Kidney capillary endothelial cell (primary cell): ENCODE data around the gene LDLRAD3.
A peak's percentile ranks its signal among the peaks of the same experiment; 100 is the strongest.
"Not testable (repeated sequence)": the region's sequence is repeated elsewhere in the genome, so short reads cannot be mapped to it uniquely, and the experiment has no call there.

Experiments
- DNase-seq: peaks from one replicate; pipeline ENCODE4 v3.0.0-alpha.2; 2018; ENCODE audit warnings: low spot score

LDLRAD3 gene

GRCh38 chr11:35995681-35996271 lies 51.9 kb downstream of the LDLRAD3 start:
- no peak for DNase-seq

- no peak for DNase-seq
Measured at GRCh38 chr11:35997902-35998520, 54.1 kb downstream of the LDLRAD3 start.

- no peak for DNase-seq
Measured at GRCh38 chr11:35998634-35999033, 54.8 kb downstream of the LDLRAD3 start.

GRCh38 chr11:36000616-36001190 lies 56.8 kb downstream of the LDLRAD3 start:
- DNase-seq, result no peak

GRCh38 chr11:36002196-36002595 lies 58.3 kb downstream of the LDLRAD3 start:
- DNase-seq, result peak; percentile 79

GRCh38 chr11:36002796-36003195 lies 58.9 kb downstream of the LDLRAD3 start:
- no peak for DNase-seq

- DNase-seq, result peak; percentile 3
Measured at GRCh38 chr11:36006556-36006955, 62.7 kb downstream of the LDLRAD3 start.

GRCh38 chr11:36007127-36007655 lies 63.3 kb downstream of the LDLRAD3 start:
- no peak for DNase-seq

GRCh38 chr11:36008584-36008983 lies 64.7 kb downstream of the LDLRAD3 start:
- peak; percentile 44 for DNase-seq

- peak; percentile 84 for DNase-seq
Measured at GRCh38 chr11:36009473-36009872, 65.6 kb downstream of the LDLRAD3 start.

GRCh38 chr11:36010010-36010740 lies 66.3 kb downstream of the LDLRAD3 start:
- DNase-seq, result no peak

- no peak for DNase-seq
Measured at GRCh38 chr11:36011574-36011973, 67.7 kb downstream of the LDLRAD3 start.

GRCh38 chr11:36012455-36012854 lies 68.6 kb downstream of the LDLRAD3 start:
- DNase-seq, result peak; percentile 42

GRCh38 chr11:36012979-36013378 lies 69.1 kb downstream of the LDLRAD3 start:
- DNase-seq, result no peak

- not testable (repeated sequence) for DNase-seq
Measured at GRCh38 chr11:36013446-36013845, 69.6 kb downstream of the LDLRAD3 start.

GRCh38 chr11:36013950-36014897 lies 70.4 kb downstream of the LDLRAD3 start:
- DNase-seq, result no peak

- no peak for DNase-seq
Measured at GRCh38 chr11:36014898-36015665, 71.2 kb downstream of the LDLRAD3 start.

GRCh38 chr11:36015799-36016198 lies 71.9 kb downstream of the LDLRAD3 start:
- DNase-seq, result no peak

- DNase-seq, result no peak
Measured at GRCh38 chr11:36016263-36016662, 72.4 kb downstream of the LDLRAD3 start.

GRCh38 chr11:36016709-36017108 lies 72.8 kb downstream of the LDLRAD3 start:
- no peak for DNase-seq
